HG03354 (cell line): ENCODE results near the gene CEACAM20.
"Not testable (repeated sequence)": the region's sequence is repeated elsewhere in the genome, so short reads cannot be mapped to it uniquely, and the experiment has no call there.

Experiments
- ATAC-seq: cut with Tn5 transposase; IDR thresholded peaks from one replicate; pipeline ENCODE4 v1.9.1; 2021; ENCODE audit warnings: mild to moderate bottlenecking; ENCODE audit not compliant: unreplicated experiment, poor library complexity, severe bottlenecking

Gene CEACAM20

DNA sequence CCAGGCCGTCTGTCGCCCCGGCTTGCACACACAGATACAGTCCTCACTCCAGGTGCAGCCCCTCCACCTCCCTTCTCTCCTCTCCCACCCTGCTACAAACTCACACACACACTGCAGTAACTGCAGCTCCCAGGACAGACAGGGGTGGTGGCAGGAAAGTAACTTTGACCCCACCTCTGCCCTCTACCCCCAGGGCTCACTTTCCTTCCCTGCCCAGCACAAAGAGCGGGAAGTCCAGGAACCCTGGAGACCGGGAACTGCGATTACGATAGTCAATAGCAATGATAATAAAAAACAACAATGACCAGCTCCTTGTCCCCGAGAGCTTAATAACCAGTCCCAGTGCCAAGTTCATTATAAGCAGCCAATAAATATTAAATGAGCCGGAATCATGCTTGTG, at the start of gene CEACAM20:
Gene CEACAM20, minus strand, starts transcription at position 140 of the 400 bp plus-strand sequence. CDS start 166 bp downstream, outside the sequence.
- no peak for ATAC-seq

GRCh38 chr19:44577566-44577874, 48.0 kb upstream of the CEACAM20 start:
- ATAC-seq = no peak

DNA sequence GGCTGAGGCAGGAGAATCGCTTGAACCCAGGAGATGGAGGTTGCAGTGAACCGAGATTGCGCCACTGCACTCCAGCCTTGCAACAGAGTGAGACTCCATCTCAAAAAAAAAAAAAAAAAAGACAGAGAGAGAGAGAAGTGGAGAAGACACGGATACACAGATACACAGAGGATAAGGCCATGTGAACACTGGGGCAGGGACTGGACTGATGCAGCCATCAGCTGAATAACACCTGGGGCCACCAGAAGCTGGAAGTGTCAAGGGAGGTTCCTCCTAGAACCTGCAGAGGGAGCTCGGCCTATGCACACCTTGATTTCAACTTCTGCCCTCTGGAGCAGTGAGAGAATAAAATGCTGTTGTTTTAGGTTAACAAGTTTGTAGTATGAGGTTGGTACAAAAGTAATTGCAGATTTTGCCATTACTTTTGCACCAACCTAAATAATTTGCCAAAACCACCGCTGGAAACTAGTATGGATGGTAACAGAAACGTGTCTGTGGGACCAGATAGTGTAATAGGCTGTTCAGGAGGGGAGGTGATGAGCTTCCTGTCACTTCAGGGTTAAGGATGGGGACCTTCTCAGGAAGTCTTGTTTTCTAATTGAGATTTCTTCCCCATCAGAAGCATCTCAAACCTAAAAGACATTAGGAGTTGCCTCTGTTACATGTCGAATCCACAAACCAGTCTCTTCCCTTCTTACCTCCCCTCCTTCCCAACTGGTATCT, 47.5 kb upstream of the CEACAM20 start:
- ATAC-seq = no peak

- ATAC-seq = no peak
Observed at GRCh38 chr19:44575116-44575700, 45.7 kb upstream of the CEACAM20 start.

GRCh38 chr19:44574186-44574950, 44.9 kb upstream of the CEACAM20 start:
- no peak for ATAC-seq

DNA sequence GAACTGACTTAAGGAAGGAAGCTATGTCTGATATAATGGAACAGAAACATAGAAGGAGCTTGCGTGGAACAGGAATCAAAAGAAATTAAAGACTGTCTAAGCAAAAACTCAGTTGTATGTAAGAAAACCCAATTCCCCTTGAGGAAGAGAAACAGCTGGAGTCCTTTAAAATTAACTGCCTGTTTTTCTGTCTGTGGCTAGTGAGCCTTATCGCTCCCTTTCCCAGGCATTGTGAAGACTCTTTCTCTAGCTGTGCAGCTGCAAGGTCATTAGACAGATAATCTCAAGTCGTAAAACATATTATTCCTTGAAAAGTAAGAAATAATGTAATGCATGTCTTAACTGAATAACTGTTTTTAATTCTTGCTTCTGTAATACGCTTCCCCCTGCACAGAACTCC, 44.2 kb upstream of the CEACAM20 start:
- no peak for ATAC-seq

DNA sequence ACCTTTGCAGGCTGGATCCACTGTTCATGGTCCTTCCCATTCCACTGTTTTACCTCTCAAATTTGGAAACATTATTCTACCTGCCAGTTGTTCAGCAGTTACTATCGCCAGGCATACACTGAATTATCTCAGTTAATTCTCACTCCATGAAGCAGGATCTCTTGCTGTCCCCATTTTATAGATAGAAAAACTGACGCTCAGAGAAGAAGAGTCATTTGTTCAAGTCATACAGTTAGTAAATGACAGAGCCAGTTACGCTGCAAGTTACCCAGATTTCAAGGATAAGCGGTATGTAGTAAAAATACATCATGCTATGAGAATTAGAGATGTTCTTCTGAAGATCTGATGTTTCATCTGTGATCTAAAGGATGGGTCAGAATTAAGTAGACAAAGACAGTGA, 43.7 kb upstream of the CEACAM20 start:
- ATAC-seq = no peak

GRCh38 chr19:44572581-44572900, 43.1 kb upstream of the CEACAM20 start:
- no peak for ATAC-seq

- ATAC-seq = no peak
Observed at GRCh38 chr19:44571830-44572580, 42.5 kb upstream of the CEACAM20 start.

- no peak for ATAC-seq
Observed at GRCh38 chr19:44570984-44571684, 41.7 kb upstream of the CEACAM20 start.

DNA sequence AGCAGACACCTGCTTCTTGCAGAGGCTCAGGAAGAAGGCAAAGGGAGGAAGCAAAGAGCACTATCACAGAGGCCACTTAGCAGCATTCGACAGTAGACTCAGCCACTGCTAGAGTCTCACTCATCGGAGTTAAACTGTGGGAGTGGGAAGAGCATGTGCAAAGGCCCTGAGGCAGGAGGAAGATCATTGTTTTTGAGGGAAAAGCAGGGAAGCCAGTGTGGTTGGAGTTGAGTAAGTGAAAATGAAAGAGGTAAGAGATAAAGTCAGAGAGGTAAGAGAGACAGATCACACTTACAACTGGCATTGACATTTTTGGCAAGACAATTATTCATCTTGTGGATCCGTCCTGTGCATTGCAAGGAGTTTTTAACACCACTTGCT, 41.1 kb upstream of the CEACAM20 start:
- ATAC-seq = no peak

DNA sequence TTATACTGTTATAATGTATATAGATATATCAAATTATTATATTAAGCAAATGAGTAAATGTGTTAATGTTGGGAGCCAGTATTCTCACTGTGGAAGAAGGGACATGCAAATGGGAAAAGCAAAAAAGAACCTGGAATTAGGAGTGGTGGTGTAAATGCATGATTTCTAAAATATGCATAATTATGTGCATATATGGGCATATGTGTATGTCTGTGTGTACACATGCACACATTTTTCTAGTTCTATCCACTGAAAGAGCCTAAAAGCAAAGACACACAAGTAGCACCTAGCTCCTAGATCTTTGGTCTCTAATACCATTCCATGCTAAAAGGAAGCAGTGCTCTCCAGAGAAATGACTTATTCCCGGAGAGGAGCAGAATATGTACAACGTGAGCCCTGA, 38.3 kb upstream of the CEACAM20 start:
- ATAC-seq = no peak

DNA sequence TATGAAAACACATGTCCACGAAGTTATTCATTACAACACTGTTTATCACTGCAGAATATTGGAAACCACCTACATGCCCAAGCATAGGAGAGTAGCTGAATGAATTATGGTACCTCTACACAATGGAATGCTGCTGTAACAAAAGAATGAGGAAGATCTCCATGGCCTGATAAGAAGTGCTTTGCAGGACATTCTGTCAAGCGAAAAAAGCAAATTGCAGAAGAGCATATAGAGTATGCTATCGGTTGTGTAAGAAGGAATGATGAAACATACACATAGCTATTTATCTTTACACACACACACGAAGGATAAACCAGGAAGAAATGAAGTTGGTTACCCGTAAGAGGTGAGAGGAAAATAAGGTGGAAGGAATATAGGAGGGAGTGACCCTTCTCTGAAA, 37.5 kb upstream of the CEACAM20 start:
- no peak for ATAC-seq

DNA sequence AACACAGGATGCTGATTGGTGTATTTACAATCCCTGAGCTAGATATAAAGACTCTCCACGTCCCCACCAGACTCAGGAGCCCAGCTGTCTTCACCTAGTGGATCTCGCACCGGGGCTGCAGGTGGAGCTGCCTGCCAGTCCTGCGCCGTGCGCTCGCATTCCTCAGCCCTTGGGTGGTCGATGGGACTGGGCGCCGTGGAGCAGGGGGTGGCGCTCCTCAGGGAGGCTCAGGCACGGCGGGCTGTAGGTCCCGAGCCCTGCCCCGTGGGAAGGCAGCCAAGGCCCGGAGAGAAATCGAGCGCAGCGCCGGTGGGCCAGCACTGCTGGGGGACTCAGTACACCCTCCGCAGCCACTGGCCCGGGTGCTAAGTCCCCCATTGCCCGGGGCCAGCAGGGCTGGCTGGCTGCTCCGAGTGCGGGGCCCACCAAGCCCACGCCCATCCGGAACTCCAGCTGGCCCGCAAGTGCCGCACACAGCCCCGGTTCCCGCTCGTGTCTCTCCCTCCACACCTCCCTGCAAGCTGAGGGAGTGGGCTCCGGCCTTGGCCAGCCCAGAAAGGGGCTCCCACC, 33.7 kb upstream of the CEACAM20 start:
- not testable (repeated sequence) for ATAC-seq

- no peak for ATAC-seq
Observed at GRCh38 chr19:44557933-44558332, 28.5 kb upstream of the CEACAM20 start.

DNA sequence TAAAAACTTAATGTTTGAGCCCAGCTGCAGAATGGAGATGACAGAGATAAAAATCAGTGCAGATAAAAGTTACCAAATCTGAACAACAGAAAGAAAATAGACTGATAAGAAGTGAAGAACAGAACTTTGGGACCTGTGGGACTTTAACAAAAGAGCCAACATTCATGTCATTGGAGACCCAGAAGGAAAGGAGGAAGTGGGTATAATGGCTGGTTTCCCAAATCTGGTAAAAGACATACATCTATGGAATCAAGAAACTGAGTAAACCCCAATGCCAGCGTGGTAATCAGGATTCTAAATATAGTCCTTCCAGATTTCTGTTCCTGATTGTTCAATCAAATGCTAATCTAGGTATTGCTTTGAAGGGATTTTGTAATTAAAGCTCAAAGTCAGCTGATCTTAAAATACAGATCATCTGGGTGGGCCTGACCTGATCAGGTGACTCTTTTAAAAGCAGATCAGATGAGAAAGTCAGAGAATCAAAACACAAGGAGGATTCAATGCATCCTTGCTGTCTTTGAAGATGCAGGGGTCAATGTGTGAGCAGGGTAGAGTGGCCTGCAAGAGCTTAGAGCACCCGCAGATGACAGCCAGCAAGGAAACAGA, 25.3 kb upstream of the CEACAM20 start:
- no peak for ATAC-seq

- ATAC-seq = no peak
Observed at GRCh38 chr19:44553478-44554171, 24.1 kb upstream of the CEACAM20 start.

DNA sequence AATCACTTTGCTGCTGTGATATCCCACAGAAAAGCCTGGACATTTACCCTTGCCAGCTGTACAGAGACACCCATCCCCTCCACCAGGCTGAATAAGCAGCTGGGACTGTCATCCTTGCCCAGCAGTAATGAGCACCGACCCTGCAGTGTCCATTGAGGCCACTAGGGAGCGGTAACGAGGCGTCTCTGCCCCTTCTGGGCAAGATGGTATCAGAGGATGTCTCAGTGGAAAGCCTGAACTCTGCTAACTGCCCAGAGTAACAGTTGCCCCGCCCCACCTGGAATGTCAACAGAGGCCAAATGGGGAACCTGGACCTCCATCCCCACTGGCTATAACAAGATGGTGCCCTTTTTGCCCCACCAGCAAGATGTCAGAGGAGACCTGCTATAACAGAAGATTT, 22.8 kb upstream of the CEACAM20 start:
- ATAC-seq = no peak

GRCh38 chr19:44551850-44552249, 22.4 kb upstream of the CEACAM20 start:
- no peak for ATAC-seq
